ENCODE data around the gene WDR26.
"Not testable (repeated sequence)": the region's sequence is repeated elsewhere in the genome, so short reads cannot be mapped to it uniquely, and the experiment has no call there.

The WDR26 gene

DNA sequence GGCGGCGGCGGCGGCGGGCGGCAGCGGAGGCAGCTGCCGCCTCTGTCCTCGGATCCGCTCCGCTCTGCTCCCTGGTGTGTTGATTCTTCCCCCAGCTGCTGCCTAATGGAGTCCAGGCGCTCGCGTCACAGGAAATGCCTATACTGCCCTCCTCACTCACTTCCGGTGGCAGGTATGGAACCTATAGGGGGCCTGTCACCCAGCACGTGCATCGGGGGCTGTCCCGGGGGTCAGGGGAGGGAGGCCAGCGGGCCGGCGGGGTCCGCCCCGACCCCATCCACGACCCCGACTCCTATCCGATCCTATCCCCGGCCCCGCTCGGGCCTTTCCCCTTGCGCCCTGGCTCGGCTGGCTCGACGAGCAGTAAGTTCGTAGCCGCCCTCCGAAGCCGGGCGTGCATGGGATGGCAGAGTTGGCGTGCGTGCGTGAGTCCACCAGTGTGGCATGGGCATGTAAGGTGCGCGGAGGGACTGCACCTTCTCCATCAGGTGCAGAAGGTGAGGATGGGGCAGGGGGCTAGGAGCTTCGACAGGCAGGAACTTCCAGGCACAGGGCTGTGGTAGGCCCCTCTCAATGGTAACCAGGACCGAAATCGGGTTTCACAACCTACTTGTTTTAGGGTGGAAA lies at the start of gene WDR26:
Gene WDR26 (minus strand): TSS at position 107 of the 627 bp plus-strand sequence.
- DNase-seq (ENCODE audit: low read depth), result peak; percentile 44
- TF ChIP-seq, protein P1, sequence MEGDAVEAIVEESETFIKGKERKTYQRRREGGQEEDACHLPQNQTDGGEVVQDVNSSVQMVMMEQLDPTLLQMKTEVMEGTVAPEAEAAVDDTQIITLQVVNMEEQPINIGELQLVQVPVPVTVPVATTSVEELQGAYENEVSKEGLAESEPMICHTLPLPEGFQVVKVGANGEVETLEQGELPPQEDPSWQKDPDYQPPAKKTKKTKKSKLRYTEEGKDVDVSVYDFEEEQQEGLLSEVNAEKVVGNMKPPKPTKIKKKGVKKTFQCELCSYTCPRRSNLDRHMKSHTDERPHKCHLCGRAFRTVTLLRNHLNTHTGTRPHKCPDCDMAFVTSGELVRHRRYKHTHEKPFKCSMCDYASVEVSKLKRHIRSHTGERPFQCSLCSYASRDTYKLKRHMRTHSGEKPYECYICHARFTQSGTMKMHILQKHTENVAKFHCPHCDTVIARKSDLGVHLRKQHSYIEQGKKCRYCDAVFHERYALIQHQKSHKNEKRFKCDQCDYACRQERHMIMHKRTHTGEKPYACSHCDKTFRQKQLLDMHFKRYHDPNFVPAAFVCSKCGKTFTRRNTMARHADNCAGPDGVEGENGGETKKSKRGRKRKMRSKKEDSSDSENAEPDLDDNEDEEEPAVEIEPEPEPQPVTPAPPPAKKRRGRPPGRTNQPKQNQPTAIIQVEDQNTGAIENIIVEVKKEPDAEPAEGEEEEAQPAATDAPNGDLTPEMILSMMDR (conservative IDR thresholded peaks at IDR 0.05; ENCODE audit: low read depth, low read length), result peak; percentile 14
- peak within 1 kb of the TSS; percentile 84 for H3K4me3 ChIP-seq (ENCODE audit: low read length)

DNA sequence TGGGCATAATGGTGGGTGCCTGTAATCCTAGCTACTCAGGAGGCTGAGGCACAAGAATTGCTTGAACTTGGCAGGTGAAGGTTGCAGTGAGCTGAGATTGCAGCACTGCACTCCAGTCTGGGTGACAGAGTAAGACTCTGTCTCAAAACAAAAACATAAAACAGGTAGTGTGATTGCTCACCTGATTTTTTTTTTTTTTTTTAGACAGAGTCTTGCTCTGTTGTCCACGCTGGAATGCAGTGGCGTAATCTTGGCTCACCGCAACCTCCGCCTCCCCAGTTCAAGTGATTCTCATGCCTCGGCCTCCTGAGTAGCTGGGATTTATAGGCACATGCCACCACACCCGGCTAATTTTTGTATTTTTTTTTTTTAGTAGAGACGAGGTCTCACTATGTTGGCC lies 48.6 kb upstream of the WDR26 start:
- not testable (repeated sequence) for H3K4me3 ChIP-seq (ENCODE audit: low read length); DNase-seq (ENCODE audit: low read depth)

DNA sequence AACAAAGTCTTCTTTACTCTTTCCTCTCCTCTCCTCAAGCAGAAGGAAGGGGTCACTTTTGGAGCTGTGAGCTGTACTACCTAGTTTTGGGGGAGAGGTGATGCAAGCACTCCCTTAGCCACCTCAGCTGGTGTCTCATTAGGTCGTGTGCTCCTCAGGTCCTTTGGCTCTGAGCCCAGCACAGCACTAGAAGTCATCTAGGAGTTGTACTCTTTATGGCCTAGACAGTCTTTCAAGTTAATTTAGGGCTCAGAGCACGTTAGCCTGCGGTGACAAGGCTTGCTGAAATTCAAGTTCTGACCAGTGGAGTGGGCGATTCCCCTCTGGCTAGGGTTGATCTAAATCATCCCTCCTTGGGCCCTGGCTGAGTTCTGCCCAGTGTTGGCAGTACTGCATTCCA lies 48.0 kb upstream of the WDR26 start:
- no peak overlapping the region for H3K4me3 ChIP-seq (ENCODE audit: low read length)
- DNase-seq (ENCODE audit: low read depth), result no peak
- TF ChIP-seq, protein P1 (conservative IDR thresholded peaks at IDR 0.05; ENCODE audit: low read depth, low read length), result no peak

DNA sequence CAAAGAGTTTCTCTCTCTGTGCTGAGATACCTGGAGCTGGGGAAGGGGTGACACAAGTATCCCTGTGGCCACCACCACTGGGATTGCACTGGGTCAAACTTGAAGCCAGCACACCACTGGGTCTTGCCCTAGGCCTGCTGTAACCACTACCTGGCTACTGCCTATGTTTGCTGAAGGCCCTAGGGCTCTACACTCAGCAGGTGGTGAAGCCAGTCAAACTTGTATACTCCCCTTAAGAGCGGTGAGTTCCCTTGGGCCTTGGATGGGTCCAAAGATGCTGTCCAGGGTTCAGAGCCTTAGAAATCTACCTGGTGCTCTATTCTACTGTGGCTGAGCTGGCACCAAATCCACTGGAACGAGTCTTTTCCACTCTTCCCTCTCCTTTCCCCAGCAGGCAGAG lies 47.0 kb upstream of the WDR26 start:
- TF ChIP-seq, protein P1 (conservative IDR thresholded peaks at IDR 0.05; ENCODE audit: low read depth, low read length), result no peak
- H3K4me3 ChIP-seq (ENCODE audit: low read length), result no peak overlapping the region
- DNase-seq (ENCODE audit: low read depth), result no peak

DNA sequence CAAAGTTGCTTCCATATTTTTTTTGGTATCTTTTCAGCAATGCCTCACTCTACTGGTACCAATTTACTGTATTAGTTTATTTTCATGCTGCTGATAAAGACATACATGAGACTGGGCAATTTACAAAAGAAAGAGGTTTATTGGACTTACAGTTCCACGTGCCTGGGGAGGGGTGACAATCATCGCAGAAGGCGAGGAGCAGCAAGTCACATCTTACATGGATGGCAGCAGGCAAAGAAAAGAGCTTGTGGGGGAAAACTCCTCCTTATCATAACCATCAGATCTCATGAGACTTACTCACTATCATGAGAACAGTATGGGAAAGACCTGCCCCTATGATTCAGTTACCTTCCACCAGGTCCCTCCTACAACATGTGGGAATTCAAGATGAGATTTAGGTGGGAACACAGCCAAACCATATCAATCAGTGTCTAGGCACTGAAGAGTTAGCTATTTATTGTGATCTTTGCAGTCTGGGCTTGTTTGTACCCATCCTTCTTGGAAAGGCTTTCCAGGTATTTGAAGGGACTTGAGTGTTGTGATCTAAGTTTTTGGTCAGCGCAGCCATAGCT lies 46.4 kb upstream of the WDR26 start:
- DNase-seq (ENCODE audit: low read depth); H3K4me3 ChIP-seq (ENCODE audit: low read length): not testable (repeated sequence)

DNA sequence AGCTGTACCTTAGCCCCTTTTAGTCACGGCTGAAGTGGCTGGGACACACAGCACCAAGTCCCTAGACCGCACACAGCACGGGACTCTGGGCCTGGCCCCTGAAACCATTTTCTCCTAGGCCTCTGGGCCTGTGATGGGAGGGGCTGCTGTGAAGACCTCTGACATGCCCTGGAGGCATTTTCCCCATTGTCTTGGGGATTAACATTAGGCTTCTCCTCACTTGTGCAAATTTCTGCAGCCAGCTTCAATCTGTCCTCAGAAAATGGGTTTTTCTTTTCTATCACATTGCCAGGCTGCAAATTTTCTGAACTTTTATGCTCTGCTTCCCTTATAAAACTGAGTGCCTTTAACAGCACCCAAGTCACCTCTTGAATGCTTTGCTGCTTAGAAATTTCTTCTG lies 45.6 kb upstream of the WDR26 start:
- not testable (repeated sequence) for DNase-seq (ENCODE audit: low read depth)

DNA sequence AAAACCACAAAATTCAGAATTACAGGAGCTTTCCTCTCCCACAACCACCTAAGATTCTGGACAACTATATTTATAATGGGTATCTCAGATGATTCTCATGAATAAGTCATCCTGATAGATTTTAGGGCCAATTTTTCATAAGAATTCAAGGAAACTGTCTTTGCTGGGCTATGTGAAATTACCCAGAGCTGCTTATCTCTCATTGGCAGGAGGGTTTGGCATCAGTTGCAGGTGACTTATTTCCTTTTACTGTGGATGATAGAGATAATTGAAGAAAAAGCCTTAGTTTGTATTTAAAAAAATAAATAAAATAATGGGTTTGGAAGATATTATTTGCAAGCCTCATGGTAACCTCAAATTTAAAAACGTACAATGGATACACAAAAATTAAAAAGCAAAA lies 38.2 kb upstream of the WDR26 start:
- no peak overlapping the region for H3K4me3 ChIP-seq (ENCODE audit: low read length)
- no peak for DNase-seq (ENCODE audit: low read depth)
- TF ChIP-seq, protein P1 (conservative IDR thresholded peaks at IDR 0.05; ENCODE audit: low read depth, low read length), result no peak

More for the DNA sequence above, 45.6 kb upstream of the WDR26 start:
- H3K4me3 ChIP-seq (ENCODE audit: low read length), result not testable (repeated sequence)

DNA sequence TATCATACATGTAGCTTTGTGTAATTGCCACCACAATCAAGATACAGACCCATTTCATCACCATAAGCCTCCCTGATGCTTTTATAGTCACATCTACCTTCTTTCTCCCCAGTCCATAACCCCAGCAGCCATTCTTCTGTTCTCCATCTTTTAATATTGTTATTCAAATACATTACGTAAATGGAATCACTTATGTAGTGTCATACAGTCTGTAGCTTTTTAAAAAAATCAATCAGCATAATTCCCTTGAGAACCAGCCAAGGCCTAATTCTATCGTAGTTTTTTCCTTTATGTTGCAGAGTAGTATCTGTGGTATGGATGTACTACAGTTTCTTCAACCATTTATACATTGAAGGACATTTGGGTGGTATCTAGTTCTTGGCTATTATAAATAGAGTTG lies 31.6 kb upstream of the WDR26 start:
- no peak overlapping the region for H3K4me3 ChIP-seq (ENCODE audit: low read length)
- no peak for DNase-seq (ENCODE audit: low read depth)
- TF ChIP-seq, protein P1 (conservative IDR thresholded peaks at IDR 0.05; ENCODE audit: low read depth, low read length), result no peak

DNA sequence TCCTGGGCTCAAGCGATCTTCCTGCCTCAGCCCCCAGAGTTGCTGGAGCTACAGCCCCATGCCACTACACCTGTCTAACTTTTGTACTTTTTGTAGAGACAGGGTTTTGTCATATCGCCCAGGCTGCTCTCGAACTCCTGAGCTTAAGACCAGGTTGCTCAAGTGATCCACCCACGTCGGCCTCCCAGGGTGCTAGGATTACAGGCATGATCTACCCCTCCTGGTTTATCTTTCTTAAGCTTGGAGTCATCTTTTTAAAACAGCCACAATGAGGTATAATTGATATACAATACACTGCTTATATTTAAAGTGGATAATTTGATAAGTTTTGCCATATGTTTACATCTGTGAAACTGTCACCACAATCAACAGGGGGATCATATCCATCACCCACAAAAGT lies 25.4 kb upstream of the WDR26 start:
- TF ChIP-seq, protein P1 (conservative IDR thresholded peaks at IDR 0.05; ENCODE audit: low read depth, low read length), result no peak
- DNase-seq (ENCODE audit: low read depth), result no peak
- no peak overlapping the region for H3K4me3 ChIP-seq (ENCODE audit: low read length)

Data from retinal pigment epithelial cell (primary cell).